ENCODE data around the gene DNM3. TPM values are rescaled to one million over a fixed set of nuclear protein-coding genes. Genes with fewer than 3 reads are reported as not detected.

Gene DNM3
- total and polyA plus RNA-seq, 9 of the 15 experiments (the other 6 are each of a cell fraction or from before 2014, with no cell fraction given): 0.08 to 0.36 (median 0.22) TPM; not detected in 1

GRCh38 chr1:172376431-172376830 lies 535.1 kb downstream of the DNM3 start:
- POLR2A ChIA-PET: no interaction called here
- DNase-seq (ENCODE audit: extremely low read depth in 1 of 4, low spot score in 3 of 4): no peak
- ATAC-seq: no peak
- no TSS peak for BruUV-seq (replicated peaks)
- Histone ChIP-seq H3K79me2 (ENCODE audit: control insufficient read depth, insufficient read depth, low read length) (no peaks in the 10 kb centered on the region), H3K9me1 (ENCODE audit: control insufficient read depth, insufficient read depth, low read length) (no peaks in the 10 kb centered on the region), H3K27ac (ENCODE audit: extremely low read depth, low read depth, low read length) (no peak overlapping the region), H3K4me2 (ENCODE audit: insufficient read depth, low read length) (no peak overlapping the region), H3K36me3 (ENCODE audit: control insufficient read depth, insufficient read depth, low read length) (no peaks in the 10 kb centered on the region), H3K4me3 (no peak overlapping the region), H4K20me1 (replicated peaks; ENCODE audit: control insufficient read depth, insufficient read depth, low read length) (no peaks in the 10 kb centered on the region), H3K9ac (ENCODE audit: insufficient read depth in 1 of 2, low read depth in 2 of 2, low read length in 2 of 2) (no peak overlapping the region), H3K27me3 (ENCODE audit: control insufficient read depth in 2 of 2, insufficient read depth in 2 of 2, low read length in 2 of 2) (no peaks in the 10 kb centered on the region), H3K4me1 (replicated peaks in 1 of 2; ENCODE audit: control insufficient read depth in 2 of 2, insufficient read depth in 2 of 2, low read length in 2 of 2) (no peaks in the 10 kb centered on the region), H2AFZ (ENCODE audit: low read depth, low read length) (no peak overlapping the region), H3K9me3 (replicated peaks; ENCODE audit: control insufficient read depth, insufficient read depth, low read depth, low read length) (no peaks in the 10 kb centered on the region)
- no peak for TF ChIP-seq ZNF253 (CRISPR knock-in tag; conservative IDR thresholded peaks at IDR 0.05)
- TF ChIP-seq ZNF586 (CRISPR knock-in tag; conservative IDR thresholded peaks at IDR 0.05): no peak
- no peak for TF ChIP-seq PCBP1 (IDR thresholded peaks at IDR 0.05; ENCODE audit: low read depth, low read length, poor library complexity, severe bottlenecking)
- TF ChIP-seq THRAP3 (IDR thresholded peaks at IDR 0.05; ENCODE audit: borderline replicate concordance): no peak
- TF ChIP-seq ZNF696 (CRISPR knock-in tag; conservative IDR thresholded peaks at IDR 0.05): no peak
- no peak for TF ChIP-seq ETS1 (conservative IDR thresholded peaks at IDR 0.05; ENCODE audit: control insufficient read depth, low read depth, low read length)
- TF ChIP-seq SPI1 (IDR thresholded peaks at IDR 0.05; ENCODE audit: borderline replicate concordance, low read depth, low read length): no peak
- TF ChIP-seq ZZZ3 (IDR thresholded peaks at IDR 0.05): no peak
- no peak for FAIRE-seq
- CTCF ChIA-PET (ENCODE audit: low intra/inter-chr PET ratio): no interaction called here
- 2% methylated on average over 2 of the region's 2 CpGs for WGBS (ENCODE audit: insufficient coverage, low coverage, missing lambda C conversion rate)
- in situ Hi-C loops (cut with MboI): no loop called here
- intact Hi-C loops (cut with micrococcal nuclease): no loop called here
